Nephron (organoid): Measurements from ENCODE around the gene S100PBP.
"Not testable (repeated sequence)": the region's sequence is repeated elsewhere in the genome, so short reads cannot be mapped to it uniquely, and the experiment has no call there.

ENCODE experiments used
- H3K27ac Mint-ChIP-seq, 3 experiments: 2 replicates each; pipeline ENCODE4 v1.8.0; 2020; ENCODE audit warnings: mixed read lengths in 3 of 3, mild to moderate bottlenecking in 2 of 3, moderate library complexity in 1 of 3
- H3K27me3 Mint-ChIP-seq: 2 replicates; pipeline ENCODE4 v1.8.0; 2021; ENCODE audit warnings: low read depth, mild to moderate bottlenecking, moderate library complexity, mixed read lengths
- H3K36me3 Mint-ChIP-seq: 2 replicates; pipeline ENCODE4 v1.8.0; 2020; ENCODE audit warnings: low read depth, mixed read lengths
- H3K4me1 Mint-ChIP-seq: 2 replicates; pipeline ENCODE4 v1.8.0; 2020; ENCODE audit warnings: mixed read lengths
- H3K4me3 Mint-ChIP-seq, 3 experiments: 2 replicates each; pipeline ENCODE4 v1.8.0; 2020; ENCODE audit warnings: mild to moderate bottlenecking in 3 of 3, mixed read lengths in 3 of 3, moderate library complexity in 2 of 3
- H3K9me3 Mint-ChIP-seq: 2 replicates; pipeline ENCODE4 v1.8.0; 2020; ENCODE audit warnings: mixed read lengths
- CTCF ChIP-seq, 3 experiments: fragments of 200-600 bp; sonication (generic); IDR thresholded peaks; one replicate each; pipeline ENCODE4 v1.5.0; 2021; ENCODE audit warnings: antibody characterized with exemption in 3 of 3; ENCODE audit not compliant: unreplicated experiment in 3 of 3

The S100PBP gene

GRCh38 chr1:32901823-32902534 lies 84.5 kb downstream of the S100PBP start:
- Mint-ChIP-seq H3K4me3 (peak overlapping the region; percentile 83 to 90 (median 89)), H3K4me1 (no peaks in the 10 kb centered on the region), H3K36me3 (no peaks in the 10 kb centered on the region), H3K27ac (peak overlapping the region in 2 of 3 experiments; percentile 65 to 72), H3K9me3 (no peaks in the 10 kb centered on the region), H3K27me3 (peaks cover 52% of the 10 kb centered on the region)
- no peak for TF ChIP-seq CTCF (IDR thresholded peaks at IDR 0.05; ENCODE audit: unreplicated experiment in 3 of 3)

- Mint-ChIP-seq H3K27me3 (peaks cover 50% of the 10 kb centered on the region), H3K27ac (peak overlapping the region in 2 of 3 experiments; percentile 24 to 65), H3K4me1 (no peaks in the 10 kb centered on the region), H3K36me3 (no peaks in the 10 kb centered on the region), H3K9me3 (no peaks in the 10 kb centered on the region), H3K4me3 (peak overlapping the region; percentile 75 to 86 (median 86))
- TF ChIP-seq CTCF (IDR thresholded peaks at IDR 0.05; ENCODE audit: unreplicated experiment in 3 of 3): no peak
Observed at GRCh38 chr1:32902535-32902920, 85.1 kb downstream of the S100PBP start.

DNA sequence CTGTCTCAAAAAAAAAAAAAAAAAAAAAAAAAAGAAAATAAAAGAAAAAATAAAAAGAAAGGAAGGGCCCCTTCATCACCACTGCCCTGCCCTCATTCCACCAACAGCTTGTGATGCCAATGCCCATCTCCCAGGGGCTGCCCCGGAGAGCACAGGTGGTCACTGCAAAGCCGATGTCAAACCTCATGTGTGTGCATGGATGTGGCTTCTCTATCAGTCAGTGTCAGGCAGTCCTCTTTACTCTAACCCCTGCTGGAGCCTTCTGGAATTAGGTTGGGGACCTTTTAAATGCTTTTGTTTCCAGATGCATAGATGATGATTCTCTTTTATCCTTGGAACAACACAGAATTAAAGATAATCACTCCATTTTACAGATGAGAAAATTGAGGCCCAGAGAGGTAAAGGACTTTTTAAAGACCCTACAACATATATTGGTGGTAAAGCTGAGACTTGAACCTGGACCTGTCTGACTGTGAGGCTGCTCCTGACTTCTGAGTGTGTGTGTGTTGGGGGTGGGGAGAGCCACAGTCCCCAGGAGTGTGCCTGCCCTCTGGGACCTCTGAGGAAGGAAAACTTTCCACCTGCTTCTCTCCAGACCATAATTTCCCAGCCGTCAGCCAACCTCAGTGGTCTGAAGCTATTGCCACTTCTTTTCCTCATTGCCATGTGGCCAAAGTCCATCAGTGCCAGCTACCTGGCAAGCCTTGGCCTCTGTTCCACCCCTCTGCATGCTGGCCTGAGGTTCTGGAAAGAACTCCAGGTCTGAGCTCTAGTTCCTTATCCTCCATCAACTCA lies 86.7 kb downstream of the S100PBP start:
- Mint-ChIP-seq H3K27ac (no peak overlapping the region), H3K9me3 (no peaks in the 10 kb centered on the region), H3K4me1 (no peaks in the 10 kb centered on the region)

DNA sequence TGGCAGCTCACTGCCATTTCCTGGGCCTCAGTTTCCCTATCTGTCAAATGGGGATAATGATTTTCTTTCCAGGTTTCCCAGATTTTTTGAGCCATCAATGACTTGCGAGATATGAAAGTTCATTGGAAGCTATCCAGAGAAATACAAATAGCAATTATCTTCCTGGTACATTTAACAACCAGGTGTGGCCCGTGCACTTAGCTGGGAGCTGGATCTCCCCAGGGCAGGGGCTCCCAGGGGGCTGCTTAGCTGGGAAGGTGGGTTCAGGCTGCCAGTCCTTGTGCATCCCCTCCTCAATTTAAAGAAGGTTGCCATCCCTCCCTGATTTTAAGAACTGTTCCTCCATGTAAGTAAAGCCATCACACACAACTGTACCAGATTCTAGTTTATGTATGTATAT lies 87.3 kb downstream of the S100PBP start:
- H3K9me3 Mint-ChIP-seq: no peaks in the 10 kb centered on the region
- peak overlapping the region in 1 of 3 experiments; percentile 51 for H3K4me3 Mint-ChIP-seq
- H3K36me3 Mint-ChIP-seq: no peaks in the 10 kb centered on the region
- peak overlapping the region in 1 of 3 experiments; percentile 47 for H3K27ac Mint-ChIP-seq
- peaks cover 33% of the 10 kb centered on the region for H3K27me3 Mint-ChIP-seq
- no peaks in the 10 kb centered on the region for H3K4me1 Mint-ChIP-seq
- no peak for TF ChIP-seq CTCF (IDR thresholded peaks at IDR 0.05; ENCODE audit: unreplicated experiment in 3 of 3)

More for the DNA sequence above, 86.7 kb downstream of the S100PBP start:
- Mint-ChIP-seq H3K36me3 (no peaks in the 10 kb centered on the region), H3K27me3 (peaks cover 39% of the 10 kb centered on the region), H3K4me3 (peak overlapping the region in 2 of 3 experiments; percentile 20 to 55)
- TF ChIP-seq CTCF (IDR thresholded peaks at IDR 0.05; ENCODE audit: unreplicated experiment in 3 of 3): no peak

DNA sequence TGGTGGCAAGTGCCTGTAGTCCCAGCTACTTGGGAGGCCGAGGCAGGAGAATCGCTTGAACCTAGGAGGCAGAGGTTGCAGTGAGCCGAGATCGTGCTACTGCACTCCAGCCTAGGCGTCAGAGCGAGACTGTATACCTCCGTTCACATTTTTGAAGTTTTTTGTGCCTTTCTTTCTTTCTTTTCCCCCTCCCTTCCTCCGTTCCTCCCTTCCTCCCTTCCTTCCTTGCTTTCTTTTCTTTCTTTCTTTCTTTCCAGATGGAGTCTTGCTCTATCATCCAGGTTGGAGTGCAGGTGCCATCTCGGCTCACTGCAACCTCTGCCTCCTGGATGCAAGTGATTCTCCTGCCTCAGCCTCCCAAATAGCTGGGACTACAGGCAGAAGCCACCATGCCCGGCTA lies 88.1 kb downstream of the S100PBP start:
- H3K27me3 Mint-ChIP-seq: peaks cover 26% of the 10 kb centered on the region
- not testable (repeated sequence) for H3K4me1 Mint-ChIP-seq, H3K27ac Mint-ChIP-seq, H3K9me3 Mint-ChIP-seq, H3K36me3 Mint-ChIP-seq, H3K4me3 Mint-ChIP-seq

DNA sequence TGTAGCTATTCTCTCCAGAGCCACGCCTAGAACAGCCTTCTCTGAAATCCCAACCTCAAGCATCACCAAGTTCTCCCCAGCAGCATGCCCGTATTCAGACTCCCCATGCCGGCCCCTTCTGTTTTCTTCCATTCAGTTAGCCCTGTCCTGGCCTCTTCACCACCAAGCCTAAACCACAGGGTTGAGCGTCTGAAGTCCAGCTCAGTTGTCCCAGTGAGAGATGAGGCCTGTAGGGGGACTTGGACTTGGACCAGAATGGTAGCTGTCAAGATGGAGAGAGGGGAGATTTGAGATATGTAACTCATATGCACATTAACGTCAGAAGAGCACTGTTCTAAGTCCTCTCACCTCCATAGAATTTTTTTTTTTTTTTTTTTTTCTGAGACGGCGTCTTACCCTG lies 89.2 kb downstream of the S100PBP start:
- Mint-ChIP-seq H3K27me3 (peaks cover 22% of the 10 kb centered on the region), H3K36me3 (no peaks in the 10 kb centered on the region), H3K9me3 (no peaks in the 10 kb centered on the region), H3K4me3 (no peak overlapping the region), H3K4me1 (no peaks in the 10 kb centered on the region), H3K27ac (no peak overlapping the region)
- no peak for TF ChIP-seq CTCF (IDR thresholded peaks at IDR 0.05; ENCODE audit: unreplicated experiment in 3 of 3)
